Esophagus squamous epithelium (tissue), 4 donors: ENCODE measurements around the gene CDC42SE1.

Experiments used
- CTCF ChIP-seq, 6 experiments: fragments of 450-650 bp in 4 of 6; fragments of 200-600 bp in 2 of 6; sonication (generic) in 2 of 6; IDR thresholded peaks; one replicate each; pipeline ENCODE4 v1.5.1; 2016 to 2019; ENCODE audit warnings: antibody characterized with exemption in 6 of 6, mild to moderate bottlenecking in 4 of 6, moderate library complexity in 4 of 6
- POLR2A ChIP-seq, 4 donors: fragments of 450-650 bp; IDR thresholded peaks; one replicate each; pipeline ENCODE4 v1.6.1; 2017; ENCODE audit warnings: antibody characterized with exemption in 4 of 4, mild to moderate bottlenecking in 4 of 4, moderate library complexity in 3 of 4

- no peak for TF ChIP-seq POLR2A (IDR thresholded peaks at IDR 0.05)
- no peak for TF ChIP-seq CTCF (IDR thresholded peaks at IDR 0.05)
Observed at GRCh38 chr1:151061704-151062103, 2.3 kb upstream of the CDC42SE1 start.
